GM19455 (cell line): Measurements from ENCODE around the gene CCDC12.

ENCODE experiments used
- ATAC-seq: cut with Tn5 transposase; IDR thresholded peaks from one replicate; pipeline ENCODE4 v1.9.1; 2021; ENCODE audit not compliant: unreplicated experiment

The CCDC12 gene

GRCh38 chr3:47008234-47008796, 31.8 kb upstream of the CCDC12 start:
- ATAC-seq, result no peak

GRCh38 chr3:47007482-47008233, 31.1 kb upstream of the CCDC12 start:
- no peak for ATAC-seq

- ATAC-seq, result no peak
Measured at GRCh38 chr3:47007001-47007400, 30.5 kb upstream of the CCDC12 start.

GRCh38 chr3:47006145-47006651, 29.7 kb upstream of the CCDC12 start:
- ATAC-seq, result no peak

GRCh38 chr3:47005212-47006144, 28.9 kb upstream of the CCDC12 start:
- ATAC-seq, result no peak

- no peak for ATAC-seq
Measured at GRCh38 chr3:47004369-47005211, 28.0 kb upstream of the CCDC12 start.

GRCh38 chr3:47003461-47004368, 27.2 kb upstream of the CCDC12 start:
- no peak for ATAC-seq

GRCh38 chr3:47003056-47003410, 26.5 kb upstream of the CCDC12 start:
- no peak for ATAC-seq

- no peak for ATAC-seq
Measured at GRCh38 chr3:47002171-47003055, 25.9 kb upstream of the CCDC12 start.

GRCh38 chr3:47001731-47002170, 25.2 kb upstream of the CCDC12 start:
- ATAC-seq, result no peak

- no peak for ATAC-seq
Measured at GRCh38 chr3:47000922-47001730, 24.6 kb upstream of the CCDC12 start.

GRCh38 chr3:47000198-47000815, 23.8 kb upstream of the CCDC12 start:
- ATAC-seq, result no peak

GRCh38 chr3:46999516-47000197, 23.1 kb upstream of the CCDC12 start:
- ATAC-seq, result no peak

GRCh38 chr3:46998852-46999515, 22.4 kb upstream of the CCDC12 start:
- ATAC-seq, result no peak

- no peak for ATAC-seq
Measured at GRCh38 chr3:46998121-46998851, 21.7 kb upstream of the CCDC12 start.
